Memory B cell (primary cell): ENCODE results near the gene ELL3.

Source experiments
- ATAC-seq: fragments of 150-1000 bp; cut with Tn5 transposase; 2 replicates; pipeline ENCODE4 v1.10.0; 2021; ENCODE audit warnings: low read depth, mild to moderate bottlenecking, moderate library complexity
- DNase-seq, 2 donors: peaks; one replicate each; pipeline ENCODE4 v3.0.0; 2022; ENCODE audit warnings: low spot score in 2 of 2
- H3K27ac Mint-ChIP-seq: one replicate; pipeline ENCODE4 v1.8.0; 2022; ENCODE audit warnings: mild to moderate bottlenecking, moderate library complexity, mixed read lengths
- H3K27me3 Mint-ChIP-seq: one replicate; pipeline ENCODE4 v1.8.0; 2022; ENCODE audit warnings: mixed read lengths
- H3K36me3 Mint-ChIP-seq: one replicate; pipeline ENCODE4 v1.8.0; 2022; ENCODE audit warnings: mild to moderate bottlenecking, mixed read lengths
- H3K4me1 Mint-ChIP-seq: one replicate; pipeline ENCODE4 v1.8.0; 2022; ENCODE audit warnings: mixed read lengths
- H3K4me3 Mint-ChIP-seq: one replicate; pipeline ENCODE4 v1.8.0; 2022; ENCODE audit warnings: mild to moderate bottlenecking, moderate library complexity, mixed read lengths
- H3K9me3 Mint-ChIP-seq: one replicate; pipeline ENCODE4 v1.8.0; 2022; ENCODE audit warnings: mixed read lengths

Gene ELL3

GRCh38 chr15:43723151-43723550, 53.6 kb downstream of the ELL3 start:
- peaks cover 2% of the 10 kb centered on the region for H3K36me3 Mint-ChIP-seq
- H3K4me3 Mint-ChIP-seq = no peak overlapping the region
- no peaks in the 10 kb centered on the region for H3K4me1 Mint-ChIP-seq
- ATAC-seq (no peak), DNase-seq (no peak)
- no peak overlapping the region for H3K27ac Mint-ChIP-seq
- peaks cover 9% of the 10 kb centered on the region for H3K27me3 Mint-ChIP-seq
- no peaks in the 10 kb centered on the region for H3K9me3 Mint-ChIP-seq
